C1 segment of cervical spinal cord (tissue), 14 donors: ENCODE measurements around the gene RNASEL.
A peak's percentile ranks its signal among the peaks of the same experiment; 100 is the strongest.

Experiments
- DNase-seq, 14 donors: peaks; one replicate each; lab custom pipeline; 2025; lab: John Stamatoyannopoulos, UW

Gene RNASEL, protein sequence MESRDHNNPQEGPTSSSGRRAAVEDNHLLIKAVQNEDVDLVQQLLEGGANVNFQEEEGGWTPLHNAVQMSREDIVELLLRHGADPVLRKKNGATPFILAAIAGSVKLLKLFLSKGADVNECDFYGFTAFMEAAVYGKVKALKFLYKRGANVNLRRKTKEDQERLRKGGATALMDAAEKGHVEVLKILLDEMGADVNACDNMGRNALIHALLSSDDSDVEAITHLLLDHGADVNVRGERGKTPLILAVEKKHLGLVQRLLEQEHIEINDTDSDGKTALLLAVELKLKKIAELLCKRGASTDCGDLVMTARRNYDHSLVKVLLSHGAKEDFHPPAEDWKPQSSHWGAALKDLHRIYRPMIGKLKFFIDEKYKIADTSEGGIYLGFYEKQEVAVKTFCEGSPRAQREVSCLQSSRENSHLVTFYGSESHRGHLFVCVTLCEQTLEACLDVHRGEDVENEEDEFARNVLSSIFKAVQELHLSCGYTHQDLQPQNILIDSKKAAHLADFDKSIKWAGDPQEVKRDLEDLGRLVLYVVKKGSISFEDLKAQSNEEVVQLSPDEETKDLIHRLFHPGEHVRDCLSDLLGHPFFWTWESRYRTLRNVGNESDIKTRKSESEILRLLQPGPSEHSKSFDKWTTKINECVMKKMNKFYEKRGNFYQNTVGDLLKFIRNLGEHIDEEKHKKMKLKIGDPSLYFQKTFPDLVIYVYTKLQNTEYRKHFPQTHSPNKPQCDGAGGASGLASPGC

DNA sequence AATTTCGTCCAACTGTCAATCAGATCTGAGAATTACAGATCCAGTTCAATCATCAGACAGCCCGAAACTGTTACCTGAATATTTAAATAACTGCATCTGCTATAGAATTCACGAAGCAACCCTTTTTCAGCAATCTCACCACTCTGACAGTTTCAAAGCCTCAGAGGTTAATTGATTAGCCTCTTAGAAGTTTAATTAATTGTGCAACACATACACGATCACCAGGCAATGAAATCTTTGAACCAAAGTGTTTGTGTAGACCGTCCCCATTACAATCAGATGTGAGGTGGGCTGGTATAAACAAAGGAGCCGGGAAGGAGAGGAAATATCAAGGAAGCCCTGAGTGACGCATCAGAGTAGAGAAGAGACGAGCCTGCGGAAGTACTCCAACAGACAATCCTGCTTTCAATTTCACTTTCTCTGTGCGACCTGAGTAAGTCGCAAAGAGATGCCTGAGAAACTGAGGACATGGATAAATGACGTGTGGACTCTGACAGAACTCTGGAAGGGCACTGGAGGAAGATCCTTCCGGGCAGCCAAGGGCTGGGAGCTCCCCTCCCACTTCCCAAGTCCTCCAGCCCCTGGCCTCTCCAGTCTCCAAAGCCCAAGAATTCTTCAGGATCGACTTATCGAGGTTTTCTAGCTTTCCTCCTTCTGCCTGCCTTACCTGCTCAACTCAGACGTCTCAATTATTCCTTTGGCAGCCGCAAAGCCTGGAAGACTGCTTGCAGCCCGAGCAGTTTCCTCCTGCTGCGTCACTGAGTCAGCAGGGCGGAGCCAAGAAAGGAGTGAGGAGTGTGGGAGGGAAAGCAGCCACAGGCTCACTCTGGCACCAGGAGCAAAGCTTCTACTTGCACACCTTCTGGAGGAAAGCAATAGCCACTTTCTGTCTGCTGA, at the start of gene RNASEL:
Gene RNASEL, minus strand, starts transcription at position 757 of the 897 bp plus-strand sequence. CDS start 2,450 bp downstream, outside the sequence.
- peak in 11 of 14 donors; percentile 36 to 73 (median 52) for DNase-seq

GRCh38 chr1:182637769-182638168, 48.7 kb upstream of the RNASEL start:
- DNase-seq = no peak

GRCh38 chr1:182635871-182636270, 46.8 kb upstream of the RNASEL start:
- no peak for DNase-seq

GRCh38 chr1:182634306-182635072, 45.4 kb upstream of the RNASEL start:
- DNase-seq = no peak

DNA sequence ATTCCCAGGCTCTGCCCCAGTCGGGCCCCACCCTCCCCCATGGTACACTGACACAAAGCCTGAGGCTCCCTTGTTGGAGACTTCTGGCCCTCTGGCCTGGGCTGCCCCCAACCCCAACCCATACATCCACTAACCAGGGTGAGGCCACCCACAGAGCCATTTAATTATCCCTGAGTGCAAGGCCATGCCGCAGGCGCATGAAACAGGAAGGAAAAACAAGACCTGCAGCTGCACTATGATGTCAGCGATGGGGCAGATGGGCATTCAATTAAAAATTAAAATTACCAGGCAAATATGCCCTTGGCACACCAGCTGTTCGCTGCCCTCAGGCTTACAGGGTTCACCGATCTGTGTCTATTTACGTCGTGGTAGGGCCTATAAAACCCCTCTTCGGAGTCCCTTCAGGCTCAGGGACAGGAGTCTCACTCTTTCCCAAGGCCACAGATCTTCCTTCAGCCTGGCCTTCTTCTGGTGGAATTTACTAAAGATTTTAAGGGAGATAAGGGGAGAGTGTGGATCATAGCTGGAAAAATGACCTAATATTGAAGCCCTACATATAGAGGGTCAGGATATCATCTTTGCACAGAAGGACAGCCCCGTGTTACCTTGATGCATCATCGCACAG, 44.7 kb upstream of the RNASEL start:
- no peak for DNase-seq

DNA sequence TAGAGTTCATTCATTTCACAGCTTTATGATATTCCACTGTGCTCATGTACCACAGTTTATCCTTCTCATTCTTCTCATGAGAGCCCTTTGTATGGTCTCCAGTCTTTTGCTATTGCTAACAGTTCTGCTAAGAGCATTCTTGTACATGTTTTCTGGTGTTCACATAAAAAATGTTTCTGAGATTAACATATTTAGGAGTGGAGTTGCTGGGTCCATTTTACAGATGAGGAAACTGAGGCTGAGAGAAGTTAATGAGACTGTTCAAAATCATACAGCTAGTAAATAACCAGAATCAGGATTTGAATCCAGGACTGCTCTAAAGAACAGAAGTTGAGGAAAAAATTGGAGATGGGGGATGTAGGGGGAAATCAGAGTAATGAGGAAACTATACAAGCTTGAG, 44.0 kb upstream of the RNASEL start:
- no peak for DNase-seq

DNA sequence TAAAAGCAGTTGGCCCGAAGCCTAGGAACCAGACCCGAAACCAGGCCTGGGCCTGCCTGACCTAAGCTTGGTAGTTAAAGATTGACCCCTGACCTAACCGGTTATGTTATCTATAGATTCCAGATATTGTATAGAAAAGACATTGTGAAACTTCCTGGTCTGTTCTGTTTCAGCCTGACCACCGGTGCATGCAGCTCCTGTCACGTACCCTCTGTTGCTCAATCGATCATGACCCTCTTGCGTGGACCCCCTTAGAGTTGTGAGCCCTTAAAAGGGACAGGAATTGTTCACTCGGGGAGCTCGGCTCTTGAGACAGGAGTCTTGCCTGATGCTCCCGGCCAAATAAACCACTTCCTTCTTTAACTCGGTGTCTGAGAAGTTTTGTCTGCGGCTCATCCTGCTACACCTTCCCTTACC, 43.4 kb upstream of the RNASEL start:
- peak in 2 of 14 donors; percentile 8 to 27 for DNase-seq

GRCh38 chr1:182631954-182632353, 42.9 kb upstream of the RNASEL start:
- no peak for DNase-seq

DNA sequence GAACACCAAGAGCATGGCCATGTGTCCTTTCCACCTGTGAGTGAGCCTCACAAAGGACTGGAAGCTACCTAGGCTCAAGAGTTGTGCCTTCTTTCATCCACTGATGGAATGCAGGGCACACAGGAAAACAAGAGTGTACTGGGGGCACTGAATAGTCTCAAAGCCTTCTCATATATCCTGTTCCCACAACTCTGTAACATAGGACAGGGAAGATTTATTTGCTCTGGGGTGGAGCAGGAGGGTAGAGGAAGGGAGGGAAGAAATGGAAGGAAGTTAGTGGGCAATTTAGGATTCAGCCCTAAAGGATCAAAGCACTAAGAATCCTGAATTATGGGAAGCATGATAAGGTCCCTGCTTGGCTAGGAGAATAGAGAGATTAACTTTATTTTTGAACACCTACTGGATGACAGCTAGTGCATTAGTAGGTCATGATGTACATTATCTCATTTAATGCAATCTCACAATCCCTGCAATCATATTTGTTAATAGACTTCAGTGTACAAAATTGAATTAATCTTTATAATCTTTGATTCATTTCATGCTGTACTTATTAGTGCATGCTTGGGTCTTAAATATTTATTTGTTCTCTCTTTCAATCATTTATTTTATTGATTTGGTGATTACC, 42.1 kb upstream of the RNASEL start:
- no peak for DNase-seq

GRCh38 chr1:182630586-182630985, 41.5 kb upstream of the RNASEL start:
- no peak for DNase-seq

DNA sequence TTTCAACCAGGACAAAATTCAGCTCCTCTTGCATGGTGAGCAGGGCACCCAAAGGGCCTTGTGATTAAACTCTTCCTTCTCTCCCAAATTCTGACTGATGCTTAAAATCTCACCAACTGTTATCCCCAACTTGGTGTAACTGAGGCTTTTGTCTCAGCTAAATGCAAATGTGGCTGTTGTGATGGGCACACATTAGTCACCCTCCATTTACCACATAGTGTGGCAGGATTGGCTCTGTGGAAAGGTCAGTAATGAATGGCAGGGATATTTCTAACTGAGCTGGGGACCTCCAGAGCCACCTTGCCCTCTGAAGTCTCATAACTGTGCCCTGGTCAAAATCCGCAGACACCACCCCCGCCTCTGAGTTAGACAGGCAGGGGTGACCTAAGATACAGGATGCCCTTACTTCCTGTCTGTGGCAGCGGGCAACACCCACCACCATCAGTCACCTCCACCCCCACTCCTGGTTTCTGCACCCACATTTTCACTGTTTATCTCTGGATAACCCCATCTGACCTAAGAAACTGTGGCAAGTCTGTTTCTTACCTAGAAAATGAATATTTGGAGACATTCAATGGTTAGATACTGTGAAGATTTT, 40.5 kb upstream of the RNASEL start:
- no peak for DNase-seq

GRCh38 chr1:182629080-182629479, 40.0 kb upstream of the RNASEL start:
- DNase-seq = no peak

- no peak for DNase-seq
Measured at GRCh38 chr1:182628657-182629056, 39.6 kb upstream of the RNASEL start.

DNA sequence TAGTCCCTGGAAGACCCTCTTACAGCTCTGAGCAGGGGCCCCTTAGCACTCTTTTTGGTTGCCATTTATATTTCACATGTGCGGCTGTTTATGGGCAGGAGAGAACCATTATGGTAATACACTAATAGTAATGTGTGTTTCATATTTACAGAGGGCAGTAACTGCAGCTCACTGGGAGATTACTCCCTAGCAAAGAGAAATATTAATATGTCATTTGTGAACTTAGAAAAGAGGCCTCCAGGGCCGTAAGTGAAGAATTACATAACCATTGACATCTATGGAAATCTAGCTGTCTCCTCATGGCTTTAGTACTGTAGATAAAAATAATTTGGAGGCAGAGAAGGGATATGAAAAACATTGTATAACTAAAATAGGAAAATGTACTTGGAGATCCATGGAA, 38.6 kb upstream of the RNASEL start:
- no peak for DNase-seq

GRCh38 chr1:182626527-182626926, 37.5 kb upstream of the RNASEL start:
- DNase-seq = no peak

- DNase-seq = no peak
Measured at GRCh38 chr1:182625719-182626504, 36.9 kb upstream of the RNASEL start.

DNA sequence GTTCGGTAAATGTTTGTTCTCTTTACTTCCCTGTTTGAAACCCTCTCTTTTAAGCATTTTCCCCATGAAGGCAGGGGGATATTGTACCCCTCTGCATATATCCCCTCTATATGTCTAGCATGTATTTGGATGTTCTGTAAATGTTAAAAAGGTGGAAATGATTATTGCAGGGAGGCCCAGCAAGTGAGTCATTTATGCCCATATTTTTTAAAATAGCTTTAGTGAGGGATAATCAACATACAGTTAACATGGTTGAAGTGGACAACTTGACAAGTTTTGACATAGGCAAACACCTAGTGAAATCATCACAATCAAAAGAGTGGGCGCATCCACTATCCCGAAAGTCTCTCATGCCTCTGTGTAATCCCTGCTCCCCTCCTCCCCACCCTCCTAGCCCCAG, 36.0 kb upstream of the RNASEL start:
- DNase-seq = no peak

GRCh38 chr1:182624577-182624976, 35.5 kb upstream of the RNASEL start:
- no peak for DNase-seq
